Aorta (tissue), 5 donors: ENCODE measurements around the gene LAIR2. TPM values are rescaled to one million over a fixed set of nuclear protein-coding genes. Genes with fewer than 3 reads are reported as not detected.

Experiments used
- ATAC-seq: fragments of 200-7000 bp; cut with Tn5 transposase; one replicate; pipeline ENCODE4 v1.9.1; 2022; ENCODE audit warnings: moderate library complexity; ENCODE audit not compliant: low FRiP score
- DNase-seq, 2 donors: peaks; one replicate each; pipeline ENCODE4 v3.0.0-alpha.2; 2020
- H3K27ac ChIP-seq, 2 donors: one replicate each; pipeline ENCODE4 v1.5.1; 2013; ENCODE audit warnings: low read length in 2 of 2, mild to moderate bottlenecking in 2 of 2, moderate library complexity in 2 of 2, control low read depth in 1 of 2, inconsistent platforms in 1 of 2, low read depth in 1 of 2
- H3K27me3 ChIP-seq, 2 donors: one replicate each; pipeline ENCODE4 v1.6.1; 2013; ENCODE audit warnings: control low read depth in 1 of 2, low read length in 1 of 2, mild to moderate bottlenecking in 1 of 2, moderate library complexity in 1 of 2; ENCODE audit not compliant: insufficient read depth in 2 of 2, control insufficient read depth in 1 of 2
- H3K36me3 ChIP-seq, 2 donors: one replicate each; pipeline ENCODE4 v1.6.1; 2013; ENCODE audit warnings: control low read depth in 1 of 2, low read length in 1 of 2, mild to moderate bottlenecking in 1 of 2; ENCODE audit not compliant: insufficient read depth in 2 of 2, control insufficient read depth in 1 of 2
- H3K4me1 ChIP-seq, 2 donors: one replicate each; pipeline ENCODE4 v1.6.1; 2013; ENCODE audit warnings: low read length in 2 of 2, control low read depth in 1 of 2, mild to moderate bottlenecking in 1 of 2, moderate library complexity in 1 of 2; ENCODE audit not compliant: insufficient read depth in 2 of 2, control insufficient read depth in 1 of 2
- H3K4me3 ChIP-seq, 2 donors: one replicate each; pipeline ENCODE4 v1.5.1; 2013; ENCODE audit warnings: low read length in 2 of 2, control low read depth in 1 of 2, mild to moderate bottlenecking in 1 of 2
- H3K9me3 ChIP-seq: one replicate; pipeline ENCODE4 v1.6.1; 2013; ENCODE audit warnings: mild to moderate bottlenecking, low read length; ENCODE audit not compliant: control insufficient read depth
- WGBS, 2 donors: extraction: QIAGEN DNeasy Blood & Tissue Kit; methylation state at CpG; one replicate each; pipeline ENCODE4 v1.1.7; 2013; 5-methylcytosine and 5-hydroxymethylcytosine counted together
- intact Hi-C, 2 donors: fragments of 100-400 bp; cut with DNase I; formaldehyde crosslinking; loops; one replicate each; pipeline versions ENCODE4 v1.14.2 to v1.15.0; 2022
- polyA plus RNA-seq, 2 donors: library from polyadenylated mRNA; stranded (reverse); fragments of 200-250 nt; gene quantifications; one replicate each; pipeline ENCODE4 v1.2.3, GENCODE V29; 2013
- total RNA-seq, 2 donors: library from RNA; stranded (reverse); fragmentation: NEBNext Ultra II Directional; extraction: Animal tissue kit (Norgen Biotek cat#: 25700); gene quantifications; one replicate each; pipeline ENCODE4 v1.2.1, GENCODE V29; 2021
- donor health status: healthy with polysubstance abuse.
- donor health status: Bipolar disorder and iron deficiency.
- donor health status: DM: no; HTN: no; CAD: no.
- donor health status: DM: no; HTN: no; CAD: no.
- donor health status: DM: yes; HTN: yes; CAD: no.

Gene LAIR2
- total and polyA plus RNA-seq, 4 donors, result 0.52 to 2.4 TPM; not detected in 2

- 82 to 86% methylated on average over 15 of the region's 15 CpGs for WGBS, 2 donors
- H3K36me3 ChIP-seq, result no peaks in the 10 kb centered on the region
- H3K9me3 ChIP-seq, result no peaks in the 10 kb centered on the region
- intact Hi-C loops, result no loop called here
- no peak for ATAC-seq
- H3K27ac ChIP-seq, result no peak overlapping the region
- H3K4me3 ChIP-seq, result no peak overlapping the region
- H3K4me1 ChIP-seq, result no peaks in the 10 kb centered on the region
- no peak for DNase-seq
- H3K27me3 ChIP-seq, result no peaks in the 10 kb centered on the region
Observed at GRCh38 chr19:54552913-54553310, 50.3 kb downstream of the LAIR2 start.

- 62 to 89% methylated on average over 10 of the region's 10 CpGs for WGBS, 2 donors
- DNase-seq (no peak), ATAC-seq (no peak)
- Histone ChIP-seq H3K9me3 (no peaks in the 10 kb centered on the region), H3K27me3 (no peaks in the 10 kb centered on the region), H3K4me1 (no peaks in the 10 kb centered on the region), H3K27ac (no peak overlapping the region), H3K36me3 (no peaks in the 10 kb centered on the region), H3K4me3 (no peak overlapping the region)
- intact Hi-C loops, result no loop called here
Observed at GRCh38 chr19:54554006-54554405, 51.4 kb downstream of the LAIR2 start.

DNA sequence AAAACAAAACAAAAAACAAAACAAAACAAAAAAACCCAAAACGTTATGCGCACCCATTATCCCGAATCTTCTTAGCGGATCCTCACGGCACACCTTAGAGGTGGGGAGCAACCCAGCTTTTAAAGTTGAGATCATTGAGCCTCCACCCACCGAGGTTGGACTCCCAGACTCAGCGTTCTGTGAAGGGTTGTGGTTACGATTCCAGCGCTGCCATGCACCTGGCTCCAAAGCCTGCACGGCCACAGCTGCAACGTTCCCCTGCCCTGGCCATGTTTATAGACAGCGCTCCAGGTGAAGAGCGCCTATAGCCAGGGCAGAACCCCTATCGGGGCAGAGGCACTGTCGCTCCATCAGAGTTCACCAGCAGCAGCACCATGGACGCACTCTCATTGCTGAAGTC is 52.3 kb downstream of the LAIR2 start:
- Histone ChIP-seq H3K27me3 (no peaks in the 10 kb centered on the region), H3K4me1 (no peaks in the 10 kb centered on the region), H3K4me3 (no peak overlapping the region), H3K9me3 (no peaks in the 10 kb centered on the region), H3K27ac (no peak overlapping the region), H3K36me3 (no peaks in the 10 kb centered on the region)
- ATAC-seq, result no peak
- no peak for DNase-seq
- 82 to 89% methylated on average over 16 of the region's 16 CpGs for WGBS, 2 donors
- intact Hi-C loops, result no loop called here

DNA sequence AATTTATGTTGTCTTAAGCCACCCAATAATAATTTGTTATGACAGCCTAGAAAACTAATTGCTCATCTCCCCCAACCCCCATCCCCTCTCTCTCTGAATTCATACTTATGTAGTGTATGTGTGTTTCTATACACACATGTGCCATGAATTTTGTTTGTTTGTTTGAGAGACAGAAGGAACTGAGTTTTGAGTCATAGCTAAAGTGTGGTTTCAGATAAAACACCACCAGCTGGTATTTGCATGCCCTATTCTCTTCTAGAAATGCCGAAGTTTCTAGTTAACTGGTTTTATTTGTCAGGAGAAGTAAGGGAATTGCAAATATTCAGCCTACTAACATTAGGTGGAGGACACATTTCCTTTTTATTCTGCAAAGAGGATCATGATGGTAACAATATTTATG is 53.6 kb downstream of the LAIR2 start:
- intact Hi-C loops, result no loop called here
- DNase-seq, result no peak
- Histone ChIP-seq H3K4me3 (no peak overlapping the region), H3K27ac (no peak overlapping the region), H3K27me3 (no peaks in the 10 kb centered on the region), H3K36me3 (no peaks in the 10 kb centered on the region), H3K9me3 (no peaks in the 10 kb centered on the region), H3K4me1 (no peaks in the 10 kb centered on the region)
- ATAC-seq, result no peak
- 72 to 75% methylated on average over 1 of the region's 1 CpG for WGBS, 2 donors

DNA sequence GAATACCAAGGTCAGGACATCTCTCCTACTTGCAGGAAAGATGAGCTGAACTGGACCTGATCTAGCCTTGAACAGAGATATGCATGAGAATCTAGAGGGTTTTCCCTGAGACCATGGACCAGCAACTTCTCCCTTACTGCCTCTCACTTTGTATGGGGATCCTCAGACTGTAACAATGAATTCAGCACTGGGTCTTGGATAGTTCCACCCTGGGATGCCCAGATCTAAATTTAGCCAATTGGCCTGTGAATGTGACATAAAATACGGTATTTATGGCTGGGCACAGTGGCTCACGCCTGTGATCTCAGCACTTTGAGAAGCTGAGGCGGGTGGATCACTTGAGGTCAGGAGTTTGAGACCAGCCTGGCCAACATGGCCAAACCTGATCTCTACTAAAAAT is 55.7 kb downstream of the LAIR2 start:
- DNase-seq (no peak), ATAC-seq (no peak)
- no peak overlapping the region for H3K4me3 ChIP-seq
- intact Hi-C loops, result no loop called here
- no peak overlapping the region for H3K27ac ChIP-seq
- H3K4me1 ChIP-seq, result no peaks in the 10 kb centered on the region
- WGBS, 2 donors, result 30 to 58% methylated on average over 3 of the region's 3 CpGs
- no peaks in the 10 kb centered on the region for H3K36me3 ChIP-seq
- no peaks in the 10 kb centered on the region for H3K9me3 ChIP-seq
- H3K27me3 ChIP-seq, result no peaks in the 10 kb centered on the region

Other genes with a start within 250 kb of the LAIR2 start
- 10 to 100 TPM; 15.0 to 48.7 TPM for gene LILRB5, start 245.6 kb upstream of the LAIR2 start, total RNA-seq
- 1 to 10 TPM; 2.7 to 8.4 TPM for gene LILRB5, start 245.6 kb upstream of the LAIR2 start, polyA plus RNA-seq
- 10 to 100 TPM; 10.2 to 22.7 TPM for gene LILRB2, start 221.7 kb upstream of the LAIR2 start, total RNA-seq
- 1 to 10 TPM in 1 of 2 donors, under 1 TPM in 1; 0.38 to 2.0 TPM for gene LILRB2, start 221.7 kb upstream of the LAIR2 start, polyA plus RNA-seq
- gene LILRA5, start 189.7 kb upstream of the LAIR2 start, total RNA-seq, result 10 to 100 TPM in 1 of 2 donors, 1 to 10 TPM in 1; 5.5 to 10.8 TPM
- gene LILRA5, start 189.7 kb upstream of the LAIR2 start, polyA plus RNA-seq, result 1 to 10 TPM; 1.7 to 3.5 TPM
- gene LILRA4, start 163.7 kb upstream of the LAIR2 start, total RNA-seq, result not detected
- not detected for gene LILRA4, start 163.7 kb upstream of the LAIR2 start, polyA plus RNA-seq
- gene LAIR1, start 137.9 kb upstream of the LAIR2 start, total RNA-seq, result 10 to 100 TPM; 27.4 to 78.4 TPM
- gene LAIR1, start 137.9 kb upstream of the LAIR2 start, polyA plus RNA-seq, result 10 to 100 TPM in 1 of 2 donors, 1 to 10 TPM in 1; 2.1 to 17.2 TPM
- gene TTYH1, start 87.4 kb upstream of the LAIR2 start, total RNA-seq, result 1 to 10 TPM in 1 of 2 donors, under 1 TPM in 1; 0.94 to 2.2 TPM
- under 1 TPM in 1 of 2 donors, not detected in 1; 0.03 TPM for gene TTYH1, start 87.4 kb upstream of the LAIR2 start, polyA plus RNA-seq
- gene LENG8, start 53.6 kb upstream of the LAIR2 start, total RNA-seq, result 100 to 1,000 TPM; 166 to 274 TPM
- 100 to 1,000 TPM in 1 of 2 donors, 10 to 100 TPM in 1; 39.4 to 336 TPM for gene LENG8, start 53.6 kb upstream of the LAIR2 start, polyA plus RNA-seq
- 1 to 10 TPM; 5.4 to 7.4 TPM for gene LENG9, start 39.1 kb upstream of the LAIR2 start, total RNA-seq
- 1 to 10 TPM; 2.1 to 6.5 TPM for gene LENG9, start 39.1 kb upstream of the LAIR2 start, polyA plus RNA-seq
- 10 to 100 TPM; 45.0 to 52.8 TPM for gene CDC42EP5, start 29.5 kb upstream of the LAIR2 start, total RNA-seq
- 10 to 100 TPM; 40.4 to 55.2 TPM for gene CDC42EP5, start 29.5 kb upstream of the LAIR2 start, polyA plus RNA-seq
- gene LILRA2, start 71.0 kb downstream of the LAIR2 start, total RNA-seq, result 1 to 10 TPM; 3.5 to 3.7 TPM
- gene LILRA2, start 71.0 kb downstream of the LAIR2 start, polyA plus RNA-seq, result 10 to 100 TPM in 1 of 2 donors, 1 to 10 TPM in 1; 2.3 to 10.1 TPM
- gene LILRA1, start 90.8 kb downstream of the LAIR2 start, total RNA-seq, result 1 to 10 TPM; 1.4 to 2.0 TPM
- under 1 TPM; 0.08 to 0.88 TPM for gene LILRA1, start 90.8 kb downstream of the LAIR2 start, polyA plus RNA-seq
- gene LILRB1, start 127.7 kb downstream of the LAIR2 start, total RNA-seq, result 10 to 100 TPM in 1 of 2 donors, 1 to 10 TPM in 1; 7.7 to 21.3 TPM
- gene LILRB1, start 127.7 kb downstream of the LAIR2 start, polyA plus RNA-seq, result 1 to 10 TPM in 1 of 2 donors, under 1 TPM in 1; 0.61 to 6.3 TPM
- 10 to 100 TPM; 10.1 to 15.1 TPM for gene LILRB4, start 160.2 kb downstream of the LAIR2 start, total RNA-seq
- gene LILRB4, start 160.2 kb downstream of the LAIR2 start, polyA plus RNA-seq, result 10 to 100 TPM in 1 of 2 donors, under 1 TPM in 1; 1.00 to 11.4 TPM
- not detected for gene KIR3DL3, start 221.6 kb downstream of the LAIR2 start, total RNA-seq
- not detected for gene KIR3DL3, start 221.6 kb downstream of the LAIR2 start, polyA plus RNA-seq
- not detected for gene KIR2DL3, start 235.7 kb downstream of the LAIR2 start, total RNA-seq
- gene KIR2DL3, start 235.7 kb downstream of the LAIR2 start, polyA plus RNA-seq, result not detected